ENCODE data around the gene SPOCK2. TPM values are rescaled to one million over a fixed set of nuclear protein-coding genes. Genes with fewer than 3 reads are reported as not detected.

Gene SPOCK2
- total and polyA plus RNA-seq, 3 experiments from 2014 or later, result 63.0 to 202 (median 69.2) TPM

- Mint-ChIP-seq H3K4me3 (peak overlapping the region in 4 of 7 donors; percentile 23 to 68 (median 44)), H3K4me1 (peaks cover 12 to 37% (median 16%) of the 10 kb centered on the region in 3 donors), H3K36me3 (peaks cover 10 to 90% (median 11%) of the 10 kb centered on the region in 3 donors), H3K27me3 (peaks cover 0 to 8% of the 10 kb centered on the region in 2 donors), H3K9me3 (peaks cover 0 to 2% (median 0%) of the 10 kb centered on the region in 5 donors), H3K27ac (peak overlapping the region in 5 of 8 donors; percentile 24 to 90 (median 77))
- no peaks in the 10 kb centered on the region for H3K27me3 ChIP-seq (ENCODE audit: insufficient read depth, low read length, poor library complexity, severe bottlenecking)
- DNase-seq, result no peak
- no peak overlapping the region for H3K4me3 ChIP-seq (ENCODE audit: low read length)
- no peaks in the 10 kb centered on the region for H3K9me3 ChIP-seq (ENCODE audit: low read length)
- peaks cover 92% of the 10 kb centered on the region for H3K36me3 ChIP-seq (ENCODE audit: insufficient read depth, low read length)
- ChIA-PET CTCF (interaction anchor here (1.2 to 2.4 kb wide), 2 partner anchors 11 to 20 kb away, joined by 3 to 7 read pairs; no protein-coding TSS in a partner anchor), POLR2A (interaction anchor here (1.3 kb wide), 1 partner anchor 11 kb away, joined by 4 read pairs; no protein-coding TSS in a partner anchor)
- no peak overlapping the region for H3K27ac ChIP-seq (ENCODE audit: low read depth, low read length)
- H3K4me1 ChIP-seq (ENCODE audit: insufficient read depth, low read length), result peaks cover 24% of the 10 kb centered on the region
Measured at GRCh38 chr10:72068126-72068765, 20.1 kb downstream of the SPOCK2 start.

GRCh38 chr10:72067463-72068125, 20.8 kb downstream of the SPOCK2 start:
- Histone ChIP-seq H3K27me3 (ENCODE audit: insufficient read depth, low read length, poor library complexity, severe bottlenecking) (no peaks in the 10 kb centered on the region), H3K9me3 (ENCODE audit: low read length) (no peaks in the 10 kb centered on the region), H3K4me3 (ENCODE audit: low read length) (no peak overlapping the region), H3K4me1 (ENCODE audit: insufficient read depth, low read length) (peaks cover 17% of the 10 kb centered on the region), H3K27ac (ENCODE audit: low read depth, low read length) (no peak overlapping the region), H3K36me3 (ENCODE audit: insufficient read depth, low read length) (peaks cover 90% of the 10 kb centered on the region)
- no peak for DNase-seq
- ChIA-PET POLR2A (interaction anchor here (0.6 kb wide), 1 partner anchor 20 kb away, joined by 3 read pairs; no protein-coding TSS in a partner anchor), CTCF (interaction anchor here (1.2 to 2.4 kb wide), 2 partner anchors 12 to 19 kb away, joined by 3 to 7 read pairs; no protein-coding TSS in a partner anchor)
- Mint-ChIP-seq H3K27ac (peak overlapping the region in 5 of 8 donors; percentile 27 to 90 (median 76)), H3K36me3 (peaks cover 10 to 90% (median 11%) of the 10 kb centered on the region in 3 donors), H3K9me3 (peaks cover 0 to 3% (median 0%) of the 10 kb centered on the region in 5 donors), H3K4me3 (peak overlapping the region in 2 of 7 donors; percentile 23 to 66), H3K4me1 (peaks cover 9 to 35% (median 14%) of the 10 kb centered on the region in 3 donors), H3K27me3 (peaks cover 0 to 8% of the 10 kb centered on the region in 2 donors)

GRCh38 chr10:72066318-72067284, 21.8 kb downstream of the SPOCK2 start:
- POLR2A ChIA-PET, result interaction anchor here (0.6 kb wide), 1 partner anchor 21 kb away, joined by 3 read pairs; no protein-coding TSS in a partner anchor
- CTCF ChIA-PET, result interaction anchor here (1.0 to 1.5 kb wide), 4 partner anchors 10 to 54 kb away, joined by 3 to 5 read pairs (median 4); no protein-coding TSS in a partner anchor
- Mint-ChIP-seq H3K4me1 (peaks cover 10 to 34% (median 13%) of the 10 kb centered on the region in 3 donors), H3K9me3 (peaks cover 0 to 3% (median 0%) of the 10 kb centered on the region in 5 donors), H3K36me3 (peaks cover 7 to 90% (median 12%) of the 10 kb centered on the region in 3 donors), H3K27me3 (peaks cover 0 to 9% of the 10 kb centered on the region in 2 donors), H3K4me3 (peak overlapping the region in 2 of 7 donors; percentile 7 to 66), H3K27ac (peak overlapping the region in 6 of 8 donors; percentile 12 to 90 (median 36))
- no peak for DNase-seq
- Histone ChIP-seq H3K27ac (ENCODE audit: low read depth, low read length) (no peak overlapping the region), H3K36me3 (ENCODE audit: insufficient read depth, low read length) (peaks cover 86% of the 10 kb centered on the region), H3K27me3 (ENCODE audit: insufficient read depth, low read length, poor library complexity, severe bottlenecking) (no peaks in the 10 kb centered on the region), H3K4me3 (ENCODE audit: low read length) (no peak overlapping the region), H3K4me1 (ENCODE audit: insufficient read depth, low read length) (peaks cover 8% of the 10 kb centered on the region), H3K9me3 (ENCODE audit: low read length) (no peaks in the 10 kb centered on the region)

- no peak for DNase-seq
- POLR2A ChIA-PET, result no interaction called here
Measured at GRCh38 chr10:72065439-72066025, 22.8 kb downstream of the SPOCK2 start.

GRCh38 chr10:72063703-72064391, 24.5 kb downstream of the SPOCK2 start:
- H3K36me3 ChIP-seq (ENCODE audit: insufficient read depth, low read length), result peaks cover 59% of the 10 kb centered on the region
- Mint-ChIP-seq H3K27ac (peak overlapping the region in 5 of 8 donors; percentile 19 to 85 (median 71)), H3K36me3 (peaks cover 0 to 75% (median 8%) of the 10 kb centered on the region in 3 donors), H3K4me1 (peaks cover 17 to 48% (median 17%) of the 10 kb centered on the region in 3 donors), H3K9me3 (peaks cover 0 to 5% (median 0%) of the 10 kb centered on the region in 5 donors), H3K4me3 (peak overlapping the region in 1 of 7 donors; percentile 70), H3K27me3 (peaks cover 0 to 5% of the 10 kb centered on the region in 2 donors)
- no peak for DNase-seq
- no peak overlapping the region for H3K27ac ChIP-seq (ENCODE audit: low read depth, low read length)
- H3K9me3 ChIP-seq (ENCODE audit: low read length), result no peaks in the 10 kb centered on the region
- no peaks in the 10 kb centered on the region for H3K27me3 ChIP-seq (ENCODE audit: insufficient read depth, low read length, poor library complexity, severe bottlenecking)
- no peak overlapping the region for H3K4me3 ChIP-seq (ENCODE audit: low read length)
- CTCF ChIA-PET, result interaction anchor here (1.6 to 4.2 kb wide), 2 partner anchors 15 to 273 kb away, joined by 3 to 24 read pairs; no protein-coding TSS in a partner anchor
- H3K4me1 ChIP-seq (ENCODE audit: insufficient read depth, low read length), result no peaks in the 10 kb centered on the region
- POLR2A ChIA-PET, result no interaction called here

More at GRCh38 chr10:72065439-72066025, 22.8 kb downstream of the SPOCK2 start:
- H3K27ac Mint-ChIP-seq, result peak overlapping the region in 4 of 8 donors; percentile 54 to 90 (median 76)
- peaks cover 8 to 36% (median 14%) of the 10 kb centered on the region in 3 donors for H3K4me1 Mint-ChIP-seq
- H3K27ac ChIP-seq (ENCODE audit: low read depth, low read length), result no peak overlapping the region
- no peak overlapping the region for H3K4me3 ChIP-seq (ENCODE audit: low read length)
- H3K4me1 ChIP-seq (ENCODE audit: insufficient read depth, low read length), result no peaks in the 10 kb centered on the region
- peaks cover 0 to 3% (median 0%) of the 10 kb centered on the region in 5 donors for H3K9me3 Mint-ChIP-seq
- H3K27me3 Mint-ChIP-seq, result peaks cover 0 to 7% of the 10 kb centered on the region in 2 donors
- CTCF ChIA-PET, result interaction anchor here (1.0 to 1.5 kb wide), 4 partner anchors 11 to 55 kb away, joined by 3 to 5 read pairs (median 4); no protein-coding TSS in a partner anchor
- H3K36me3 ChIP-seq (ENCODE audit: insufficient read depth, low read length), result peaks cover 76% of the 10 kb centered on the region
- peaks cover 5 to 91% (median 9%) of the 10 kb centered on the region in 3 donors for H3K36me3 Mint-ChIP-seq
- no peaks in the 10 kb centered on the region for H3K9me3 ChIP-seq (ENCODE audit: low read length)
- no peaks in the 10 kb centered on the region for H3K27me3 ChIP-seq (ENCODE audit: insufficient read depth, low read length, poor library complexity, severe bottlenecking)
- H3K4me3 Mint-ChIP-seq, result peak overlapping the region in 2 of 7 donors; percentile 40 to 41

GRCh38 chr10:72062832-72063702, 25.3 kb downstream of the SPOCK2 start:
- peaks cover 51% of the 10 kb centered on the region for H3K36me3 ChIP-seq (ENCODE audit: insufficient read depth, low read length)
- POLR2A ChIA-PET, result interaction anchor here (2.0 kb wide), 1 partner anchor 16 kb away, joined by 7 read pairs; no protein-coding TSS in a partner anchor
- Mint-ChIP-seq H3K4me3 (peak overlapping the region in 2 of 7 donors; percentile 32 to 70), H3K27me3 (peaks cover 0 to 4% of the 10 kb centered on the region in 2 donors), H3K36me3 (peaks cover 0 to 70% (median 8%) of the 10 kb centered on the region in 3 donors), H3K27ac (peak overlapping the region; percentile 21 to 87 (median 56)), H3K9me3 (peaks cover 0 to 5% (median 0%) of the 10 kb centered on the region in 5 donors), H3K4me1 (peaks cover 21 to 53% (median 21%) of the 10 kb centered on the region in 3 donors)
- no peaks in the 10 kb centered on the region for H3K9me3 ChIP-seq (ENCODE audit: low read length)
- H3K4me3 ChIP-seq (ENCODE audit: low read length), result no peak overlapping the region
- no peaks in the 10 kb centered on the region for H3K4me1 ChIP-seq (ENCODE audit: insufficient read depth, low read length)
- DNase-seq, result no peak
- CTCF ChIA-PET, result interaction anchor here (1.6 to 4.2 kb wide), 2 partner anchors 14 to 274 kb away, joined by 3 to 24 read pairs; no protein-coding TSS in a partner anchor
- no peaks in the 10 kb centered on the region for H3K27me3 ChIP-seq (ENCODE audit: insufficient read depth, low read length, poor library complexity, severe bottlenecking)
- no peak overlapping the region for H3K27ac ChIP-seq (ENCODE audit: low read depth, low read length)

Measured in CD8-positive, alpha-beta memory T cell (primary cell).